Rectal smooth muscle tissue (tissue), 1 donor: Measurements from ENCODE around the gene PCDHGB4.
A peak's percentile ranks its signal among the peaks of the same experiment; 100 is the strongest.

Experiments used
- H3K27ac ChIP-seq: one replicate; pipeline ENCODE4 v1.7.0; 2013; ENCODE audit warnings: low read depth, low read length, inconsistent platforms
- H3K27me3 ChIP-seq: one replicate; pipeline ENCODE4 v1.7.0; 2013; ENCODE audit warnings: low read length; ENCODE audit not compliant: control insufficient read depth, insufficient read depth
- H3K36me3 ChIP-seq: one replicate; pipeline ENCODE4 v1.7.0; 2013; ENCODE audit warnings: low read length; ENCODE audit not compliant: control insufficient read depth, insufficient read depth
- H3K4me1 ChIP-seq: one replicate; pipeline ENCODE4 v1.7.0; 2013; ENCODE audit warnings: low read length; ENCODE audit not compliant: control insufficient read depth, insufficient read depth
- H3K4me3 ChIP-seq: one replicate; pipeline ENCODE4 v1.7.0; 2013; ENCODE audit warnings: low read length
- H3K9ac ChIP-seq: one replicate; pipeline ENCODE4 v1.7.0; 2013; ENCODE audit warnings: low read length

The PCDHGB4 gene

GRCh38 chr5:141355641-141356040 lies 31.9 kb upstream of the PCDHGB4 start:
- Histone ChIP-seq H3K9ac (no peak overlapping the region), H3K4me3 (peak overlapping the region; percentile 29), H3K4me1 (no peaks in the 10 kb centered on the region), H3K27me3 (no peaks in the 10 kb centered on the region), H3K36me3 (no peaks in the 10 kb centered on the region), H3K27ac (no peak overlapping the region)

GRCh38 chr5:141356133-141356532 lies 31.4 kb upstream of the PCDHGB4 start:
- Histone ChIP-seq H3K27me3 (no peaks in the 10 kb centered on the region), H3K4me3 (no peak overlapping the region), H3K9ac (no peak overlapping the region), H3K4me1 (no peaks in the 10 kb centered on the region), H3K27ac (no peak overlapping the region), H3K36me3 (no peaks in the 10 kb centered on the region)

- H3K36me3 ChIP-seq: no peaks in the 10 kb centered on the region
- no peak overlapping the region for H3K27ac ChIP-seq
- H3K4me1 ChIP-seq: no peaks in the 10 kb centered on the region
- H3K4me3 ChIP-seq: no peak overlapping the region
- H3K9ac ChIP-seq: no peak overlapping the region
- H3K27me3 ChIP-seq: no peaks in the 10 kb centered on the region
These were observed 30.5 kb upstream of the PCDHGB4 start for GRCh38 chr5:141356950-141357349.

GRCh38 chr5:141359790-141360426 lies 27.6 kb upstream of the PCDHGB4 start, which contains the start of gene PCDHGB2:
PCDHGB2 (plus strand) TSS chr5:141359994; CDS start chr5:141360136, 142 bp downstream.
- no peaks in the 10 kb centered on the region for H3K27me3 ChIP-seq
- H3K9ac ChIP-seq: no peak within 1 kb of the TSS
- no peaks in the 10 kb centered on the region for H3K36me3 ChIP-seq
- no peaks in the 10 kb centered on the region for H3K4me1 ChIP-seq
- peak within 1 kb of the TSS; percentile 60 for H3K4me3 ChIP-seq
- H3K27ac ChIP-seq: no peak within 1 kb of the TSS

- no peak overlapping the region for H3K4me3 ChIP-seq
These were observed 26.8 kb upstream of the PCDHGB4 start for GRCh38 chr5:141360685-141361084.

GRCh38 chr5:141362719-141363118 lies 24.8 kb upstream of the PCDHGB4 start:
- H3K4me3 ChIP-seq: no peak overlapping the region
- no peak overlapping the region for H3K9ac ChIP-seq
- no peaks in the 10 kb centered on the region for H3K4me1 ChIP-seq
- no peaks in the 10 kb centered on the region for H3K27me3 ChIP-seq
- no peak overlapping the region for H3K27ac ChIP-seq
- H3K36me3 ChIP-seq: no peaks in the 10 kb centered on the region

More at GRCh38 chr5:141360685-141361084, 26.8 kb upstream of the PCDHGB4 start:
- Histone ChIP-seq H3K27ac (no peak overlapping the region), H3K9ac (no peak overlapping the region), H3K4me1 (no peaks in the 10 kb centered on the region), H3K27me3 (no peaks in the 10 kb centered on the region), H3K36me3 (no peaks in the 10 kb centered on the region)

- Histone ChIP-seq H3K27me3 (no peaks in the 10 kb centered on the region), H3K9ac (no peak within 1 kb of the TSS), H3K4me3 (no peak within 1 kb of the TSS), H3K4me1 (no peaks in the 10 kb centered on the region), H3K36me3 (no peaks in the 10 kb centered on the region), H3K27ac (no peak within 1 kb of the TSS)
These were observed 23.4 kb upstream of the PCDHGB4 start, which contains the start of gene PCDHGA5 for GRCh38 chr5:141363952-141364660. PCDHGA5 (plus strand) TSS chr5:141364162; CDS start chr5:141364331, 169 bp downstream.

GRCh38 chr5:141366016-141366896 lies 21.2 kb upstream of the PCDHGB4 start:
- H3K27me3 ChIP-seq: no peaks in the 10 kb centered on the region
- no peak overlapping the region for H3K9ac ChIP-seq
- H3K4me1 ChIP-seq: no peaks in the 10 kb centered on the region
- H3K36me3 ChIP-seq: no peaks in the 10 kb centered on the region
- no peak overlapping the region for H3K27ac ChIP-seq
- peak overlapping the region; percentile 44 for H3K4me3 ChIP-seq

GRCh38 chr5:141369994-141370848 lies 17.3 kb upstream of the PCDHGB4 start, which contains the start of gene PCDHGB3:
PCDHGB3 (plus strand) TSS chr5:141370242; CDS start chr5:141370395, 153 bp downstream.
- no peaks in the 10 kb centered on the region for H3K4me1 ChIP-seq
- peaks cover 3% of the 10 kb centered on the region for H3K36me3 ChIP-seq
- H3K27me3 ChIP-seq: no peaks in the 10 kb centered on the region
- no peak within 1 kb of the TSS for H3K9ac ChIP-seq
- no peak within 1 kb of the TSS for H3K27ac ChIP-seq
- peak within 1 kb of the TSS; percentile 48 for H3K4me3 ChIP-seq

- H3K27ac ChIP-seq: no peak overlapping the region
- no peaks in the 10 kb centered on the region for H3K4me1 ChIP-seq
- H3K9ac ChIP-seq: no peak overlapping the region
- peak overlapping the region; percentile 30 for H3K4me3 ChIP-seq
- no peaks in the 10 kb centered on the region for H3K27me3 ChIP-seq
- peaks cover 3% of the 10 kb centered on the region for H3K36me3 ChIP-seq
These were observed 15.7 kb upstream of the PCDHGB4 start for GRCh38 chr5:141371572-141372475.
